ENCODE data around the gene AK1. TPM values are rescaled to one million over a fixed set of nuclear protein-coding genes. Genes with fewer than 3 reads are reported as not detected.

AK1 gene
- total and polyA plus RNA-seq, 2 of the 13 experiments (the other 11 are each of a cell fraction or from before 2014, with no cell fraction given) = 19.1 to 32.8 TPM

DNA sequence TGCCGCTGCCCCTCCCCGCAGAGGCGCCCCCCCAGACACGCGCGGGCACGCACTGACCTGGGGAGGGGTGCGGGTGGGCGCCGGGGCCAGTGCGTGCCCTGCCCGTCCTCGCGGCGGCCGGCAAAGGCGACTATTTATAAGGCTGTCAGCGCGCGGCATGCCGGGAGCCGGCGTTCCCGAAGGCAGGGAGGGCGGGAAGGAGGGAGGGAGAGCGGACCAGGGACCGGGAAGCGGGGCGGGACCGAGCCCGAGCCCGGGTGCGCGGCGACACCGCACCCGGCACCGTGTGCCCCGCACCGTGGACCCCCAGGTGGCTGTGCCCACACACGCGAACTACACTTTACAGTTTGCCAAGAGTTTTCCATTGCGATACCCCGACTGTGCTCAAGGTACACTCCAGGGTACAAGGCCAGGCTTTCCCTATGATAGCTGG, at the start of gene AK1 (continued):
- TF ChIP-seq MTERF4 (CRISPR knock-in tag; IDR thresholded peaks at IDR 0.05) = no peak
- TF ChIP-seq, protein P1, sequence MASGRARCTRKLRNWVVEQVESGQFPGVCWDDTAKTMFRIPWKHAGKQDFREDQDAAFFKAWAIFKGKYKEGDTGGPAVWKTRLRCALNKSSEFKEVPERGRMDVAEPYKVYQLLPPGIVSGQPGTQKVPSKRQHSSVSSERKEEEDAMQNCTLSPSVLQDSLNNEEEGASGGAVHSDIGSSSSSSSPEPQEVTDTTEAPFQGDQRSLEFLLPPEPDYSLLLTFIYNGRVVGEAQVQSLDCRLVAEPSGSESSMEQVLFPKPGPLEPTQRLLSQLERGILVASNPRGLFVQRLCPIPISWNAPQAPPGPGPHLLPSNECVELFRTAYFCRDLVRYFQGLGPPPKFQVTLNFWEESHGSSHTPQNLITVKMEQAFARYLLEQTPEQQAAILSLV (CRISPR knock-in tag; IDR thresholded peaks at IDR 0.05; ENCODE audit: borderline replicate concordance) = 0 out of 2 replicates have a peak, but pooled peaks have one; percentile 64
- no peak for TF ChIP-seq ZNF841 (CRISPR knock-in tag; IDR thresholded peaks at IDR 0.05; ENCODE audit: borderline replicate concordance)
- no peak for TF ChIP-seq KLF11 (CRISPR knock-in tag; IDR thresholded peaks at IDR 0.05)
- TF ChIP-seq ARHGAP35 (CRISPR knock-in tag; IDR thresholded peaks at IDR 0.05; ENCODE audit: borderline replicate concordance) = no peak
- peak; percentile 66; the same call in 1 of the 2 replicates for TF ChIP-seq WIZ (CRISPR knock-in tag; IDR thresholded peaks at IDR 0.05)
- TF ChIP-seq ZNF816 (CRISPR knock-in tag; IDR thresholded peaks at IDR 0.05; ENCODE audit: borderline replicate concordance) = no peak
- TF ChIP-seq, protein P2, sequence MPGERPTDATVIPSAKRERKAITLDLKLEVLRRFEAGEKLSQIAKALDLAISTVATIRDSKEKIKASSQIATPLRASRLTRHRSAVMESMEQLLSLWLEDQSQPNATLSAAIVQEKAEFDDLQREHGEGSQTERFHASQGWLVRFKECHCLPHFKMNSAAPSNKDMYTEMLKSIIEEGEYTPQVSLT (CRISPR knock-in tag; IDR thresholded peaks at IDR 0.05; ENCODE audit: borderline replicate concordance, low read depth) = no peak
- TF ChIP-seq CEBPZ (IDR thresholded peaks at IDR 0.05; ENCODE audit: low read length) = no peak
- 0 out of 2 replicates have a peak, but pooled peaks have one; percentile 42 for TF ChIP-seq ZNF350 (CRISPR knock-in tag; IDR thresholded peaks at IDR 0.05; ENCODE audit: borderline replicate concordance, low read depth)
- TF ChIP-seq ARNT (IDR thresholded peaks at IDR 0.05) = no peak
- no peak for TF ChIP-seq ZNF704 (CRISPR knock-in tag; IDR thresholded peaks at IDR 0.05; ENCODE audit: borderline replicate concordance)
- TF ChIP-seq TFE3 (CRISPR knock-in tag; IDR thresholded peaks at IDR 0.05) = no peak
- TF ChIP-seq ZNF354B (CRISPR knock-in tag; IDR thresholded peaks at IDR 0.05) = no peak
- no peak for TF ChIP-seq SMAD3 (CRISPR knock-in tag; IDR thresholded peaks at IDR 0.05)
- TF ChIP-seq NFRKB (IDR thresholded peaks at IDR 0.05) = no peak
- TF ChIP-seq, protein P3, sequence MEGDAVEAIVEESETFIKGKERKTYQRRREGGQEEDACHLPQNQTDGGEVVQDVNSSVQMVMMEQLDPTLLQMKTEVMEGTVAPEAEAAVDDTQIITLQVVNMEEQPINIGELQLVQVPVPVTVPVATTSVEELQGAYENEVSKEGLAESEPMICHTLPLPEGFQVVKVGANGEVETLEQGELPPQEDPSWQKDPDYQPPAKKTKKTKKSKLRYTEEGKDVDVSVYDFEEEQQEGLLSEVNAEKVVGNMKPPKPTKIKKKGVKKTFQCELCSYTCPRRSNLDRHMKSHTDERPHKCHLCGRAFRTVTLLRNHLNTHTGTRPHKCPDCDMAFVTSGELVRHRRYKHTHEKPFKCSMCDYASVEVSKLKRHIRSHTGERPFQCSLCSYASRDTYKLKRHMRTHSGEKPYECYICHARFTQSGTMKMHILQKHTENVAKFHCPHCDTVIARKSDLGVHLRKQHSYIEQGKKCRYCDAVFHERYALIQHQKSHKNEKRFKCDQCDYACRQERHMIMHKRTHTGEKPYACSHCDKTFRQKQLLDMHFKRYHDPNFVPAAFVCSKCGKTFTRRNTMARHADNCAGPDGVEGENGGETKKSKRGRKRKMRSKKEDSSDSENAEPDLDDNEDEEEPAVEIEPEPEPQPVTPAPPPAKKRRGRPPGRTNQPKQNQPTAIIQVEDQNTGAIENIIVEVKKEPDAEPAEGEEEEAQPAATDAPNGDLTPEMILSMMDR (CRISPR knock-in tag; IDR thresholded peaks at IDR 0.05) = no peak
- TF ChIP-seq FOXA1 (IDR thresholded peaks at IDR 0.05) = no peak
- TF ChIP-seq FOXA1 (CRISPR knock-in tag; IDR thresholded peaks at IDR 0.05) = no peak
- no peak for TF ChIP-seq ASH2L (IDR thresholded peaks at IDR 0.05; ENCODE audit: insufficient read length, low read depth, low read length)
- TF ChIP-seq MTF1 (CRISPR knock-in tag; IDR thresholded peaks at IDR 0.05) = no peak

All from HepG2 (cell line).